Ectodermal cell (in vitro differentiated cells): ENCODE results near the gene NHEJ1.

ENCODE experiments used
- H3K27ac ChIP-seq: 2 replicates; pipeline ENCODE4 v1.7.0; 2013; ENCODE audit warnings: mild to moderate bottlenecking, low read depth, low read length; ENCODE audit not compliant: insufficient read depth, poor library complexity, severe bottlenecking
- H3K27me3 ChIP-seq: 2 replicates; pipeline ENCODE4 v1.7.0; 2013; ENCODE audit warnings: mild to moderate bottlenecking, low read length; ENCODE audit not compliant: insufficient read depth, control insufficient read depth, poor library complexity, severe bottlenecking
- H3K36me3 ChIP-seq: one replicate; pipeline ENCODE4 v1.7.0; 2013; ENCODE audit warnings: low read length; ENCODE audit not compliant: control insufficient read depth, insufficient read depth
- H3K4me1 ChIP-seq: one replicate; pipeline ENCODE4 v1.7.0; 2013; ENCODE audit warnings: low read length; ENCODE audit not compliant: control insufficient read depth, insufficient read depth
- H3K4me3 ChIP-seq: 2 replicates; pipeline ENCODE4 v1.7.0; 2013; ENCODE audit warnings: low read depth, low read length, control low read depth; ENCODE audit not compliant: insufficient read depth
- H3K9me3 ChIP-seq: 2 replicates; pipeline ENCODE4 v1.7.0; 2013; ENCODE audit warnings: mild to moderate bottlenecking, low read length, moderate library complexity; ENCODE audit not compliant: control insufficient read depth
- WGBS, 2 experiments: methylation state at CpG; one replicate each; pipeline ENCODE4 v1.1.7; 2013; ENCODE audit warnings: missing lambda C conversion rate in 2 of 2; 5-methylcytosine and 5-hydroxymethylcytosine counted together

NHEJ1 gene

GRCh38 chr2:219111375-219112061 lies 49.1 kb downstream of the NHEJ1 start:
- H3K27ac ChIP-seq, result no peak overlapping the region
- H3K4me1 ChIP-seq, result peaks cover 5% of the 10 kb centered on the region
- no peaks in the 10 kb centered on the region for H3K36me3 ChIP-seq
- no peaks in the 10 kb centered on the region for H3K9me3 ChIP-seq
- H3K27me3 ChIP-seq, result no peaks in the 10 kb centered on the region
- no peak overlapping the region for H3K4me3 ChIP-seq
- 88 to 96% methylated on average over 4 to 5 of the region's 5 CpGs for WGBS, 2 experiments

GRCh38 chr2:219109471-219109870 lies 51.1 kb downstream of the NHEJ1 start:
- H3K27ac ChIP-seq, result no peak overlapping the region
- 21 to 39% methylated on average over 3 of the region's 3 CpGs for whole genome bisulfite sequencing, 2 experiments
- H3K36me3 ChIP-seq, result no peaks in the 10 kb centered on the region
- no peaks in the 10 kb centered on the region for H3K9me3 ChIP-seq
- H3K4me1 ChIP-seq, result peaks cover 5% of the 10 kb centered on the region
- H3K4me3 ChIP-seq, result no peak overlapping the region
- H3K27me3 ChIP-seq, result no peaks in the 10 kb centered on the region

- H3K27ac ChIP-seq, result no peak overlapping the region
- H3K4me1 ChIP-seq, result peaks cover 5% of the 10 kb centered on the region
- H3K27me3 ChIP-seq, result no peaks in the 10 kb centered on the region
- 92% methylated on average over 8 of the region's 8 CpGs for WGBS, 2 experiments
- H3K4me3 ChIP-seq, result no peak overlapping the region
- no peaks in the 10 kb centered on the region for H3K9me3 ChIP-seq
- H3K36me3 ChIP-seq, result no peaks in the 10 kb centered on the region
Observed at GRCh38 chr2:219107758-219108157, 52.9 kb downstream of the NHEJ1 start.

GRCh38 chr2:219106251-219106650 lies 54.4 kb downstream of the NHEJ1 start:
- H3K4me3 ChIP-seq, result no peak overlapping the region
- H3K36me3 ChIP-seq, result no peaks in the 10 kb centered on the region
- 89 to 92% methylated on average over 3 of the region's 3 CpGs for WGBS, 2 experiments
- H3K9me3 ChIP-seq, result no peaks in the 10 kb centered on the region
- H3K27ac ChIP-seq, result no peak overlapping the region
- peaks cover 5% of the 10 kb centered on the region for H3K4me1 ChIP-seq
- no peaks in the 10 kb centered on the region for H3K27me3 ChIP-seq

- Histone ChIP-seq H3K4me3 (no peak overlapping the region), H3K9me3 (no peaks in the 10 kb centered on the region), H3K27me3 (no peaks in the 10 kb centered on the region), H3K36me3 (no peaks in the 10 kb centered on the region), H3K27ac (no peak overlapping the region), H3K4me1 (peaks cover 3% of the 10 kb centered on the region)
- WGBS, 2 experiments, result 73 to 74% methylated on average over 2 to 3 of the region's 4 CpGs
Observed at GRCh38 chr2:219104107-219105035, 56.2 kb downstream of the NHEJ1 start.

GRCh38 chr2:219099329-219099728 lies 61.3 kb downstream of the NHEJ1 start:
- Histone ChIP-seq H3K4me1 (no peaks in the 10 kb centered on the region), H3K36me3 (no peaks in the 10 kb centered on the region), H3K27me3 (no peaks in the 10 kb centered on the region), H3K4me3 (no peak overlapping the region), H3K9me3 (no peaks in the 10 kb centered on the region), H3K27ac (no peak overlapping the region)
- WGBS, 2 experiments, result 87 to 97% methylated on average over 1 of the region's 1 CpG

- no peaks in the 10 kb centered on the region for H3K36me3 ChIP-seq
- H3K4me1 ChIP-seq, result no peaks in the 10 kb centered on the region
- WGBS, 2 experiments, result 97 to 98% methylated on average over 1 of the region's 1 CpG
- no peaks in the 10 kb centered on the region for H3K9me3 ChIP-seq
- no peak overlapping the region for H3K4me3 ChIP-seq
- H3K27ac ChIP-seq, result no peak overlapping the region
- no peaks in the 10 kb centered on the region for H3K27me3 ChIP-seq
Observed at GRCh38 chr2:219095406-219095935, 65.1 kb downstream of the NHEJ1 start.

GRCh38 chr2:219094171-219094570 lies 66.4 kb downstream of the NHEJ1 start:
- Histone ChIP-seq H3K9me3 (no peaks in the 10 kb centered on the region), H3K27me3 (no peaks in the 10 kb centered on the region), H3K27ac (no peak overlapping the region), H3K36me3 (no peaks in the 10 kb centered on the region), H3K4me1 (no peaks in the 10 kb centered on the region), H3K4me3 (no peak overlapping the region)
- 93 to 97% methylated on average over 3 of the region's 3 CpGs for WGBS, 2 experiments

GRCh38 chr2:219090436-219091299 lies 69.9 kb downstream of the NHEJ1 start:
- H3K36me3 ChIP-seq, result no peaks in the 10 kb centered on the region
- no peak overlapping the region for H3K4me3 ChIP-seq
- peaks cover 16% of the 10 kb centered on the region for H3K4me1 ChIP-seq
- no peak overlapping the region for H3K27ac ChIP-seq
- H3K27me3 ChIP-seq, result no peaks in the 10 kb centered on the region
- 53 to 54% methylated on average over 4 of the region's 4 CpGs for WGBS, 2 experiments
- no peaks in the 10 kb centered on the region for H3K9me3 ChIP-seq
